Stomach smooth muscle (tissue), 2 donors: ENCODE measurements around the gene PTPN22.

Experiments
- H3K27ac ChIP-seq: one replicate; pipeline ENCODE4 v1.7.0; 2013; ENCODE audit warnings: mild to moderate bottlenecking, low read length, inconsistent platforms
- H3K27me3 ChIP-seq, 2 donors: one replicate each; pipeline ENCODE4 v1.7.0; 2013; ENCODE audit warnings: low read length in 2 of 2; ENCODE audit not compliant: insufficient read depth in 2 of 2, control insufficient read depth in 1 of 2
- H3K36me3 ChIP-seq, 2 donors: one replicate each; pipeline ENCODE4 v1.7.0; 2013; ENCODE audit warnings: low read length in 2 of 2; ENCODE audit not compliant: control insufficient read depth in 2 of 2, insufficient read depth in 2 of 2
- H3K4me1 ChIP-seq: one replicate; pipeline ENCODE4 v1.7.0; 2013; ENCODE audit warnings: low read length; ENCODE audit not compliant: control insufficient read depth, insufficient read depth
- H3K4me3 ChIP-seq, 2 donors: one replicate each; pipeline ENCODE4 v1.7.0; 2013; ENCODE audit warnings: low read length in 2 of 2
- H3K9ac ChIP-seq, 2 donors: one replicate each; pipeline ENCODE4 v1.7.0; 2013; ENCODE audit warnings: low read length in 2 of 2, mild to moderate bottlenecking in 1 of 2
- H3K9me3 ChIP-seq, 2 donors: one replicate each; pipeline ENCODE4 v1.7.0; 2013; ENCODE audit warnings: low read length in 2 of 2; ENCODE audit not compliant: control insufficient read depth in 2 of 2
- donor health status: healthy.
- donor health status: Pancreatic carcinoma.

Gene PTPN22

DNA sequence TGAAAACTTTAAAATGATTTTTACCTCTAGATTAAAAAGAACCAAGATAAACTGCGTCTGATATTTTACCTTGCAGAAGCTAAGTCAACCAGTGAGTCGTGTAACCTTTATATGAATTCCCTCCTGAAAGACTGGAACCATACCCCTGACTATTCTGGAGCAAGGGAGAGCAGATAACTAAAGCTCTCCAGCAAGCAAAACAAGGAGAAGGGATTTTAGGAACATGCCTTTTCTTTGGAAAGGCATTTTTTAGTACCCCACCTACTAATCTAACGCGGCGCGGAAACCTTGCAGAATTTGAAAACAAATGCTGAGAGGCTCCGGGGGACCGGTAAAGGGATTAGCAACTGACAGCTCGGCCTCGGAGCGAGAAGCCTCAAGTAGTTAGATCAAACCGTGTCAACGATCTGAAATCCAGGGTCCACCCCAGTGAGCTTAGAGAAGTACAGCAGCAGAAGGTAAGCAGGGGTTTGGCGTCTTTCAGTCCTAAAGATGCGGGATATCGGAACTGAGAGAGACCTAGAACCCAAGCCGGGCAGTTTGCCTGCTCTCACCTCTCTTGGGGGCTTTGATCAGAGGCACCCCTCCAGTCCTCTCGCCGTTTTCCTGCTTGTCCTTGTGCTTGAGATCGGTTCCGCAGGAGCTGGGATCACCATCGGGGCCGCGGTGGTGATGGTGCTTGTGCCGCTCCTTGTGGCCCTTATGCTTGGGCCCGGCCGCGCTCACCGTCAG is 60.2 kb downstream of the PTPN22 start:
- Histone ChIP-seq H3K9me3 (no peaks in the 10 kb centered on the region), H3K4me3 (peak overlapping the region; percentile 99 to 100), H3K9ac (peak overlapping the region; percentile 97 to 99), H3K4me1 (peaks cover 7% of the 10 kb centered on the region), H3K27ac (peak overlapping the region; percentile 89), H3K27me3 (no peaks in the 10 kb centered on the region), H3K36me3 (no peaks in the 10 kb centered on the region)

DNA sequence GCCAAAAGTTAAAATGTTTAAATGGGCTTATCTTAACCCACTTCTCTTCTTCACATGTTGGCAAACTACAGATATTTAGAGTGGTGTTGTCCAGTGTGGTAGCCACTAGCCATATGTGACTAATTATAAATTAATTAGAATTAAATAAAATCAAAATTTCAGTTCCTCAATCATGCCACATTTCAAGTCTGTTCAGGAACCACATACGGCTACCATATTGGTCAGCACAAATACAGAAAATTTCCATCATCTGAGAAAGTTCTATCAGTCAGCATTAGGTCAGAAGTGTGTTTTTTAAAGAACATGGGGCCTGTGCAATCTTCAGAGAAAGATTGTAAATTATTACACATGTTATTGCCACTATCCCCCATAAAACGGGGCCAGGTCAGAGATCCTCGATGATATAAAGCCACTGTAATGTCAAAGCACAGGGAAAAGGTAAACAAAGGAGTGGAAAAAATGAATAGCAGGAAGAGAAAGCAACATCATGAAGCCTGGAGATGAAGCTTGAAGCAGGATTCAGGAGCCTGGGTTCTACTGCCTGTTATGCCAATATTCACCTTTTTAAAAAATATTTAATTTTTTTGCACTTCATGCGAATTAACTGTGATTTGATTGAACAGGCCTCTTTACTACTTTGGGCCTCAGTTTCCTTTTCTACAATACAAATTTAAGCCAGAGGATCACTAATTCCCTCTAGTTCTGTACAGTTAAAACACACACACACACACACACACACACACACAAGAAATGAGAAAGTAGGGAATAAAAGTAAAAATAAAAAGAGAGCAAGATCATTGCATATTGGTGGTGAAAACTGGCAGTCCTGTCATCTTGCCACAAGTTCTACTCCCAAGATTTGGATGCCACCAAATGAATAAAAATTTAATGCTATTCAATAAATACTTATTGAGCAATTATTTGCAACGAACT is 61.6 kb downstream of the PTPN22 start:
- Histone ChIP-seq H3K27me3 (no peaks in the 10 kb centered on the region), H3K9ac (peak overlapping the region in 1 of 2 donors; percentile 24), H3K36me3 (no peaks in the 10 kb centered on the region), H3K27ac (no peak overlapping the region), H3K4me3 (peak overlapping the region; percentile 52 to 99), H3K9me3 (no peaks in the 10 kb centered on the region), H3K4me1 (peaks cover 7% of the 10 kb centered on the region)

DNA sequence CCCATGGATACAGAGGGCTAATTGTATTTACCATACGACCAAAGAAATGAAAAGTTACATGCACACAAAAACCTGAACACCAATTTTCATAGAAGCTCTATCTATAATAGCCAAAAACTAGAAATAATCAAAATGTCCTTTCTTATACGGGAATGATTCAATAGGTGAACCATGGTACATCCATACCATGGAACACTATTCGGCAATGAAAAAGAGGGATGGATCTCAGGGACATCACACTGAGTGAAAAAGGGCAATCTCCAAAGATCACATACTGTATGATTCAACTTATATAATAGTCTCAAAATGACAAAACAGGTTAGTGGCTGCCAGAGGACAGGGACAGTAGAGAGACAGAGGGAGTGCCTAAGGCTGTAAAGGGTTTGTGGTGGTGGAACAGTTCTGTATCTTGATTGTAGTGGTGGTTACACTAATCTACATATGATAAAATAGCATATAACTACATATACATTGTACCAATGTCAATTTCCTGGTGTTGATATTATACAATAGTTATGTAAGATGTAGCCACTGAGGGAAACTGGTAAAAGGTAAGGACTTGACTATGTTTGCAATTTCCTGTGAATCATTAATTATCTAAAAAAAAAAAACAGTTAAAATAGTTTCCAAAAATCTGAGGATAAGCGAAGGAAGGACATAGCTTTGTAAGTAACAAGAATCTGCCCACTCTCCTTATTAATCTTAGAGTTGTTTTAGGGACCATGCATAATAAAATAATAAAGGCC is 62.9 kb downstream of the PTPN22 start:
- Histone ChIP-seq H3K9me3 (no peaks in the 10 kb centered on the region), H3K4me3 (no peak overlapping the region), H3K27ac (no peak overlapping the region), H3K9ac (no peak overlapping the region), H3K36me3 (no peaks in the 10 kb centered on the region), H3K27me3 (no peaks in the 10 kb centered on the region), H3K4me1 (peaks cover 7% of the 10 kb centered on the region)

DNA sequence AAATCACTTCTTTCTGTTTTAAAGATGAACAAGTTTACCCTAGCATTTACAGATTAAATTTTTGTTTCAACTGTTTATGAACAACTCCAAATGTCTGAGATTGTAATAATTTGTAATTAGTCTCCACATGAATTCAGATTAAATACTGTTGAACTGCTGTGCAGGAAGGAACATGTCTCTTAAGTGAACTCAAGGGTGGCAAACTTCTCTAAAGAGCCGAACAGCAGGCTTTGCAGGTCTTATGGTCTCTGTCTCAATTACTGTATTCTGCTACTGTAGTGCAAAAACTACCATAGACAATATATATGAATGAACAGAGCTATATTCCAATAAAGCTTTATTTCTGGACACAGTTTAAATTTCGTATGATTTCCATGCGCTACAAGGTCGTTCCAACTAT is 65.9 kb downstream of the PTPN22 start:
- Histone ChIP-seq H3K9me3 (no peaks in the 10 kb centered on the region), H3K9ac (no peak overlapping the region), H3K4me3 (no peak overlapping the region), H3K36me3 (no peaks in the 10 kb centered on the region), H3K4me1 (peaks cover 5% of the 10 kb centered on the region), H3K27me3 (no peaks in the 10 kb centered on the region), H3K27ac (no peak overlapping the region)

DNA sequence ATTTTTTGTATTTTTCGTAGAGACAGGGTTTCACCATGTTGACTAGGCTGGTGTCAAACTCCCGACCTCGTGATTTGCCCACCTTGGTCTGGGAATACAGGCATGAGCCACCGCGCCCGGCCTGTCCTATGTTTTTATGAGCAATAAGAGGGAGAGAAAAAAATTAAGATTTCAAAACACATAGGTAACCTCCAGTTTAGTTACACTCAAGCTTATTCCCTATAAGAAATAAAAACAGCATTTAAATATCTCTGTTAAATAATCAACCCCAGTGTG is 66.3 kb downstream of the PTPN22 start:
- no peaks in the 10 kb centered on the region for H3K27me3 ChIP-seq
- H3K36me3 ChIP-seq = no peaks in the 10 kb centered on the region
- peaks cover 3% of the 10 kb centered on the region for H3K4me1 ChIP-seq
- no peaks in the 10 kb centered on the region for H3K9me3 ChIP-seq
- no peak overlapping the region for H3K27ac ChIP-seq
- no peak overlapping the region for H3K9ac ChIP-seq
- H3K4me3 ChIP-seq = no peak overlapping the region

DNA sequence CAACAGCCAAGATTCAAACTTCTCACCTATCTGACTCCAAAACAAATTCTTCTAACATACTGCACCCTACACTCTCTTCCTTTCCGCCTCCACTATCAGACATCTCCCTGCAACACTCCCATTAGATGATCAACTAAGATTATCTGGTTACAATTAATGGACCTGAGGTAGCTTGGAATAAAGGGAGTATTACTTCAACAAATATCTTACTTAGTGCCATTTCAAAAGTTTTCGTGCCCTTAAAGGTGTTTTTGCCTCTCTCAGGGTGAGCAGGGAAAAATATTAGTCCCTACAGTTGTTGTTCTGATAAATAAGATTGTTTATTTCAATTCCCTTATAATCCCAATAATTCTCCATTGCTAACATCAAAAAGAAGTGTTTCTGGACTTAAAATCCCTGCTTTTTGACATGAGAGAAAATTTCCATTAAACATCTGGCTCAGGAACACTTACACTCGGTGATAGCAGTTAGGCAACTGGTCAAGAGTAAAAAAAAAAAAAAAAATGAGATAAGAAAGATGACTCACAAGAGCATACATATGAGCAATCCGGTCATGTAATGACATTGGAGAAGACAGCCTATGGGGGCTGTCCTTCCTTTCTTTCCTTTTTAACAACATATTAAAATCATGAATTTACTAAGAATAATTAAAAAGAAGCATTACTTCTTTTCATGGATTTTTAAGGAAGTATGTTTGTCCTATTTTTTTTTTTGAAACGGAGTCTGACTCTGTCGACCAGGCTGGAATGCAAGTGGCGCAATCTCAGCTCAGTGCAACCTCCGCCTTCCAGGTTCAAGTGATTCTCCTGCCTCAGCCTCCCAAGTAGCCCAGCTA is 66.9 kb downstream of the PTPN22 start:
- Histone ChIP-seq H3K36me3 (no peaks in the 10 kb centered on the region), H3K27me3 (no peaks in the 10 kb centered on the region), H3K4me1 (peaks cover 3% of the 10 kb centered on the region), H3K9me3 (no peaks in the 10 kb centered on the region), H3K4me3 (no peak overlapping the region), H3K9ac (no peak overlapping the region), H3K27ac (no peak overlapping the region)

DNA sequence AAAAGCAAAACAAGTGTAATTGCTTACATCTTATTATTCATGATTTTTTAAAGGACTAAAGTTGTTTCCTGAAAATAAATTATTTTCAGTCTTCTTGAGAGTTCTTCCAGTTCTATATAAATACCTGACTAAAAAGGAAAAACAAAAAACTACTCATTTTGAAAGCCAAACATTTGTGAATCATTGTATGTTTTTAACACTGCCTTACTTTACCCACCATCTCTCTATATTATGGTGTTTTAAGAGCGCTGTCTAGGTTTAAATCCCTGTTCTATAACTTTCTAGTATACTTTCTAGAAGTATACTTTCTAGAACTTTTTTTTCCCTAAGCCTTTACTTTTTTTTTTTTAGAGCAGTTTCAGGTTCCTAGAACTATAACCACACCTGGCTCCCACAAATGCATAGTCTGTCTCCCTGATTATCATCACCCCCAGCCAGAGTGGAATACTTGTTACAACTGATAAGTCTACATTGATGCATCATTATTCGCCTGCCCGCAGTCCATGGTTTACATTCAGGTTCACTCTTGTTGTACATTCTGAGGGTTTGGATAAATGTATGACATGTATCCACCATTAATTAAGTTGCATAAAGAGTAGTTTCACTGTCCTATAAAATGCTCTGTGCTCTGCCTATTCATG is 69.0 kb downstream of the PTPN22 start:
- no peak overlapping the region for H3K4me3 ChIP-seq
- H3K36me3 ChIP-seq = no peaks in the 10 kb centered on the region
- no peaks in the 10 kb centered on the region for H3K4me1 ChIP-seq
- H3K27me3 ChIP-seq = no peaks in the 10 kb centered on the region
- no peak overlapping the region for H3K27ac ChIP-seq
- no peaks in the 10 kb centered on the region for H3K9me3 ChIP-seq
- H3K9ac ChIP-seq = no peak overlapping the region

DNA sequence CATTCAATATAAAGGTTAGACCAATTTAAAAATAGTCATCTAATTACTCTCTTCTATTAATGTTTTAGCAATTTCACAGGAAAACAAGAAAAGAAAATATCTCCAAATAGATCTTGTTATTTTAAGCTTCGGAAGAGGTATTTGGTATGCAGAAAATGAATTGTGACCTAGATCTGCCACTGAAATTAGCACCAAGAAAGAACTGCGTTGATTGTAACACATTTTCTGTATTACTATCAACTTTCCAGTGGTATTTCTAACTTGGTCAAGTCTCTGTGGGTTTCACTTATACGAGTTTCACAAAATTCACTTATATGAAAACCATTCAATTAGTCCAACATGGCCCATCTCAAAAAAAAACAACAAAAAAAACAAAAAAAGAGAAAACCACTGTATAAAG is 71.0 kb downstream of the PTPN22 start:
- no peaks in the 10 kb centered on the region for H3K9me3 ChIP-seq
- no peak overlapping the region for H3K27ac ChIP-seq
- peaks cover 2 to 7% of the 10 kb centered on the region in 2 donors for H3K36me3 ChIP-seq
- H3K4me1 ChIP-seq = no peaks in the 10 kb centered on the region
- no peaks in the 10 kb centered on the region for H3K27me3 ChIP-seq
- no peak overlapping the region for H3K9ac ChIP-seq
- no peak overlapping the region for H3K4me3 ChIP-seq

DNA sequence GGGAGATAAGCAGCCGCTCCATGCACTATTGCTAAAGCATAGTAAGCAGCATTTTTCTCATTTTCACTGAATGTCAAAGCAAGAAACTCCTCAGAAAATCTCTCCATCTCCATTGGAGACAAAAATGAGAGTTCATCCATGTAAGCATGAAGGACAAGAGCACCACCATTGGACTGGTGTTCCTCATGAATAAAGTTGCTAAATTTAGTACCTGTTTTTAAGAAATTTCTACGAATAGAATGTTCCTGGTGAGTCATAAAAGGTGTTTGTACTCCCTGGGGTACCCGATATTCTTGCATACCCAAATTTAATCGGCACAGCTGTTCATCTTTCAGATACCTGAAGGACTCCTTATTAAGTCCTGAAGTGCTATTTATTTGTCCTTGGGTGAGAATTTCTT is 74.0 kb downstream of the PTPN22 start:
- H3K4me1 ChIP-seq = no peaks in the 10 kb centered on the region
- peaks cover 2 to 7% of the 10 kb centered on the region in 2 donors for H3K36me3 ChIP-seq
- H3K4me3 ChIP-seq = no peak overlapping the region
- no peaks in the 10 kb centered on the region for H3K9me3 ChIP-seq
- no peak overlapping the region for H3K27ac ChIP-seq
- H3K27me3 ChIP-seq = no peaks in the 10 kb centered on the region
- H3K9ac ChIP-seq = no peak overlapping the region
